ENCODE data around the gene PKDCC. TPM values are rescaled to one million over a fixed set of nuclear protein-coding genes. Genes with fewer than 3 reads are reported as not detected.

Gene PKDCC
- total and polyA plus RNA-seq, 2 of the 8 experiments (the other 6 are each of a cell fraction or from before 2014, with no cell fraction given): 49.9 to 80.1 TPM

DNA sequence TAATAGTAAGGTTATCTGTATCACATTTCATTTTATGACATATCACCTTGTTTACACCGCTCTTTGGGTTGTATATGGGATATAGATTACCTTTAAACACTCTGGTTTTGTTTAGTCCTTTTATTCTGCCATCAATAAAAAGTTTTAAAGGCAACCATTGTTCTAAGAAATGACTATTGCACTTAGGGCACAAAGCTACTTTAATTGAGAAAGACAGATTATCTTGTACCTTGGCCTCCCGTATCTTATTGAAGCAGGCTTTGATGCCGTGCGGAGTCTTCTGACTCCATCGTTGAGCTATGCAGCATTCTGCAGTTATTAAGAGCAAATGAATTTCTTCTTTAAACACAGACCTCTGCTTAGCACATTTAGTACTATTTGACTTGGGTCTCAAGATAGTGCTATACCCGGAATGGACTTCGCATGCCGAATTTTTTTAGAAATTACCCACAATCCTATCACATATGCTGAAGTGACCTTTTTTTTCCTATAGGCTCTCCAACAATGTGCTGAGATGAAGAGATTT is 16.7 kb downstream of the PKDCC start:
- Histone ChIP-seq H4K20me1 (replicated peaks in 1 of 2; ENCODE audit: control insufficient read depth in 1 of 2, insufficient read depth in 2 of 2, low read length in 2 of 2) (no peaks in the 10 kb centered on the region), H3K9ac (replicated peaks in 1 of 4; ENCODE audit: extremely low read depth in 1 of 4, low read depth in 3 of 4, low read length in 3 of 4) (no peak overlapping the region), H3K56ac (replicated peaks; ENCODE audit: insufficient read length, low read depth, low read length) (no peak overlapping the region), H3K4me3 (ENCODE audit: extremely low read depth in 1 of 4, insufficient read depth in 2 of 4, low read depth in 3 of 4, low read length in 4 of 4) (no peak overlapping the region), H4K5ac (ENCODE audit: insufficient read length, low read depth, low read length) (no peak overlapping the region), H2BK120ac (replicated peaks; ENCODE audit: low read depth, low read length) (no peak overlapping the region), H3K27me3 (replicated peaks in 1 of 4; ENCODE audit: control insufficient read depth in 3 of 4, extremely low read depth in 1 of 4, insufficient read depth in 3 of 4, low read length in 3 of 4) (no peaks in the 10 kb centered on the region; a peak in 1 of 7 replicates), H3K23me2 (ENCODE audit: low read depth, low read length) (no peaks in the 10 kb centered on the region), H3K27ac (ENCODE audit: low read depth, low read length) (no peak overlapping the region), H4K8ac (ENCODE audit: extremely low read depth, insufficient read depth, low read length) (no peak overlapping the region), H4K91ac (replicated peaks; ENCODE audit: insufficient read length, low read length) (no peak overlapping the region), H2BK12ac (ENCODE audit: low read depth, low read length) (no peak overlapping the region), H3K9me3 (ENCODE audit: insufficient read depth in 2 of 2, low read depth in 1 of 2, low read length in 1 of 2) (no peaks in the 10 kb centered on the region), H2BK15ac (ENCODE audit: low read length) (no peak overlapping the region), H3K79me2 (ENCODE audit: control insufficient read depth in 1 of 2, insufficient read depth in 2 of 2, low read length in 2 of 2) (no peaks in the 10 kb centered on the region), H2BK5ac (ENCODE audit: low read depth, low read length) (no peak overlapping the region), H3K4ac (replicated peaks; ENCODE audit: insufficient read length, low read depth, low read length) (no peak overlapping the region), H3K14ac (ENCODE audit: insufficient read length) (no peak overlapping the region), H3K79me1 (ENCODE audit: low read depth, low read length) (no peaks in the 10 kb centered on the region), H3K4me1 (replicated peaks in 1 of 4; ENCODE audit: control insufficient read depth in 3 of 4, insufficient read depth in 4 of 4, low read length in 3 of 4) (peaks cover 0 to 2% (median under 1%) of the 10 kb centered on the region in 4 experiments; a peak in 4 of 7 replicates), H2BK20ac (ENCODE audit: low read length) (no peak overlapping the region), H2AK5ac (ENCODE audit: low read depth, low read length) (no peak overlapping the region), H3K36me3 (ENCODE audit: control insufficient read depth in 2 of 4, insufficient read depth in 4 of 4, low read length in 3 of 4) (peaks cover 0 to 2% (median 0%) of the 10 kb centered on the region in 4 experiments; a peak in 2 of 8 replicates), H3K18ac (ENCODE audit: extremely low read depth, low read length) (no peak overlapping the region), H3K4me2 (ENCODE audit: insufficient read depth in 1 of 2, low read depth in 2 of 2, low read length in 2 of 2) (no peak overlapping the region), H3K23ac (ENCODE audit: insufficient read length) (no peak overlapping the region), H2AFZ (ENCODE audit: low read length) (no peak overlapping the region)
- WGBS, 2 experiments (ENCODE audit: extremely low coverage in 1 of 2, insufficient coverage in 1 of 2, insufficient read length in 1 of 2, insufficient replicate concordance in 2 of 2, low coverage in 1 of 2, low lambda C conversion rate in 2 of 2, missing lambda C conversion rate in 1 of 2): 93% methylated on average over 8 of the region's 8 CpGs; no CpG with 5 or more reads in 1 of the 2 experiments
- DNase-seq (ENCODE audit: low read depth in 1 of 2, low spot score in 2 of 2) (no peak), FAIRE-seq (no peak)
- CTCF ChIA-PET (ENCODE audit: partially characterized antibody): interaction anchor here (1.0 to 2.3 kb wide), 5 partner anchors 10 to 196 kb away, joined by 3 to 7 read pairs (median 3); no protein-coding TSS in a partner anchor
- POLR2A ChIA-PET (ENCODE audit: partially characterized antibody): interaction anchor here (0.7 kb wide), 1 partner anchor 15 kb away, joined by 3 read pairs; no protein-coding TSS in a partner anchor
- TF ChIP-seq ASH2L (IDR thresholded peaks at IDR 0.05; ENCODE audit: low read length): no peak
- TF ChIP-seq SRF (IDR thresholded peaks at IDR 0.05; ENCODE audit: low read depth, low read length): no peak
- TF ChIP-seq SAP30 (IDR thresholded peaks at IDR 0.05; ENCODE audit: insufficient read depth, insufficient replicate concordance, low read length): no peak
- TF ChIP-seq CHD2 (IDR thresholded peaks at IDR 0.05; ENCODE audit: low read length): no peak
- TF ChIP-seq TAF1 (IDR thresholded peaks at IDR 0.05; ENCODE audit: low read depth, low read length): no peak
- TF ChIP-seq POU5F1 (IDR thresholded peaks at IDR 0.05; ENCODE audit: low read depth, low read length): no peak
- TF ChIP-seq RFX5 (IDR thresholded peaks at IDR 0.05; ENCODE audit: borderline replicate concordance, low read depth, low read length): no peak
- TF ChIP-seq ZNF274 (IDR thresholded peaks at IDR 0.05; ENCODE audit: borderline replicate concordance, extremely low read depth, low read length): no peak
- no peak for TF ChIP-seq BCL11A (IDR thresholded peaks at IDR 0.05; ENCODE audit: low read depth in 2 of 2, low read length in 2 of 2)
- no peak for TF ChIP-seq TCF12 (IDR thresholded peaks at IDR 0.05; ENCODE audit: low read depth, low read length)
- no peak for TF ChIP-seq GTF2F1 (IDR thresholded peaks at IDR 0.05; ENCODE audit: borderline replicate concordance, low read depth, low read length)
- TF ChIP-seq, protein P1, sequence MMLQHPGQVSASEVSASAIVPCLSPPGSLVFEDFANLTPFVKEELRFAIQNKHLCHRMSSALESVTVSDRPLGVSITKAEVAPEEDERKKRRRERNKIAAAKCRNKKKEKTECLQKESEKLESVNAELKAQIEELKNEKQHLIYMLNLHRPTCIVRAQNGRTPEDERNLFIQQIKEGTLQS (IDR thresholded peaks at IDR 0.05; ENCODE audit: insufficient read depth, low read depth, low read length): no peak
- TF ChIP-seq YY1 (IDR thresholded peaks at IDR 0.05; ENCODE audit: low read depth, low read length): no peak
- TF ChIP-seq RXRA (IDR thresholded peaks at IDR 0.05; ENCODE audit: insufficient read depth, low read depth, low read length): no peak
